Type B pancreatic cell (in vitro differentiated cells): Measurements from ENCODE around the gene DNER. TPM values are rescaled to one million over a fixed set of nuclear protein-coding genes. Genes with fewer than 3 reads are reported as not detected.

ENCODE experiments used
- DNase-seq: peaks from one replicate; pipeline ENCODE4 v3.0.0; 2021; ENCODE audit warnings: mixed read lengths; ENCODE audit not compliant: unreplicated experiment; ENCODE audit errors: extremely low spot score
- H3K27ac Mint-ChIP-seq: 2 replicates; pipeline ENCODE4 v1.8.0; 2021; ENCODE audit warnings: mild to moderate bottlenecking, mixed read lengths
- H3K27me3 Mint-ChIP-seq: 2 replicates; pipeline ENCODE4 v1.8.0; 2021; ENCODE audit warnings: mixed read lengths
- H3K36me3 Mint-ChIP-seq: 2 replicates; pipeline ENCODE4 v1.8.0; 2021; ENCODE audit warnings: mixed read lengths
- H3K4me1 Mint-ChIP-seq: one replicate; pipeline ENCODE4 v1.8.0; 2021; ENCODE audit warnings: mixed read lengths; ENCODE audit not compliant: unreplicated experiment
- H3K4me3 Mint-ChIP-seq: 2 replicates; pipeline ENCODE4 v1.8.0; 2021; ENCODE audit warnings: mild to moderate bottlenecking, mixed read lengths
- H3K9me3 Mint-ChIP-seq: 2 replicates; pipeline ENCODE4 v1.8.0; 2021; ENCODE audit warnings: mixed read lengths
- total RNA-seq: library from RNA; stranded (reverse); gene quantifications from 2 replicates; pipeline ENCODE4 v1.2.1, GENCODE V29; 2021; ENCODE audit warnings: low replicate concordance
- TF ChIP-seq, protein P1 (sequence below): fragments of 200-600 bp; sonication (generic); conservative IDR thresholded peaks from 2 replicates; pipeline ENCODE4 v1.5.0; 2021; ENCODE audit warnings: antibody characterized with exemption, mild to moderate bottlenecking

DNER gene
- total RNA-seq, 1 donor from 2014 or later, result 15.9 TPM

GRCh38 chr2:229434187-229434586 lies 280.2 kb downstream of the DNER start:
- Mint-ChIP-seq H3K4me1 (no peaks in the 10 kb centered on the region), H3K36me3 (no peaks in the 10 kb centered on the region), H3K27ac (no peak overlapping the region), H3K9me3 (no peaks in the 10 kb centered on the region), H3K27me3 (peaks cover 4% of the 10 kb centered on the region), H3K4me3 (no peak overlapping the region)
- TF ChIP-seq, protein P1, sequence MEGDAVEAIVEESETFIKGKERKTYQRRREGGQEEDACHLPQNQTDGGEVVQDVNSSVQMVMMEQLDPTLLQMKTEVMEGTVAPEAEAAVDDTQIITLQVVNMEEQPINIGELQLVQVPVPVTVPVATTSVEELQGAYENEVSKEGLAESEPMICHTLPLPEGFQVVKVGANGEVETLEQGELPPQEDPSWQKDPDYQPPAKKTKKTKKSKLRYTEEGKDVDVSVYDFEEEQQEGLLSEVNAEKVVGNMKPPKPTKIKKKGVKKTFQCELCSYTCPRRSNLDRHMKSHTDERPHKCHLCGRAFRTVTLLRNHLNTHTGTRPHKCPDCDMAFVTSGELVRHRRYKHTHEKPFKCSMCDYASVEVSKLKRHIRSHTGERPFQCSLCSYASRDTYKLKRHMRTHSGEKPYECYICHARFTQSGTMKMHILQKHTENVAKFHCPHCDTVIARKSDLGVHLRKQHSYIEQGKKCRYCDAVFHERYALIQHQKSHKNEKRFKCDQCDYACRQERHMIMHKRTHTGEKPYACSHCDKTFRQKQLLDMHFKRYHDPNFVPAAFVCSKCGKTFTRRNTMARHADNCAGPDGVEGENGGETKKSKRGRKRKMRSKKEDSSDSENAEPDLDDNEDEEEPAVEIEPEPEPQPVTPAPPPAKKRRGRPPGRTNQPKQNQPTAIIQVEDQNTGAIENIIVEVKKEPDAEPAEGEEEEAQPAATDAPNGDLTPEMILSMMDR, result no peak
- DNase-seq, result no peak

DNA sequence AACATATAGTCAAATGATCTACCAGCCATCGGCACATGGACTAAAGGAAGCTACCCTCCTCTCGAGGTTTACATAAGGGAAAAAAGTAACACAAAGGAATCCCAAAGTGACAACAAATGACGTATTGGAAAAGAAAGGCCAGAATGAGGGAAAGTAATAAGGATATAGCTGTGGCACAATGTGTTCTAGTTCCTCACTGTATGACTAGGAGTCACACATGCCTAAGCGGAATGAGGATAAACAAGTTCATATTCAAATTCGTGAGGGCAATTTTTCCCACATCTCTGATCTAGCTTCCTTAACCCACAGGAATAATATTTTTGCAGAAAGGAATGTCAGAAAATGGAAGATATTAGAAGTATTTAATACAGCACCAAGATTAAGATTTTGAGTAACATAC lies 281.0 kb downstream of the DNER start:
- Mint-ChIP-seq H3K9me3 (no peaks in the 10 kb centered on the region), H3K4me1 (no peaks in the 10 kb centered on the region), H3K36me3 (no peaks in the 10 kb centered on the region), H3K27ac (no peak overlapping the region), H3K4me3 (no peak overlapping the region), H3K27me3 (peaks cover 7% of the 10 kb centered on the region)
- DNase-seq, result no peak
- TF ChIP-seq, protein P1, result no peak

GRCh38 chr2:229431327-229431954 lies 282.9 kb downstream of the DNER start:
- Mint-ChIP-seq H3K4me3 (no peak overlapping the region), H3K36me3 (no peaks in the 10 kb centered on the region), H3K27me3 (peaks cover 3% of the 10 kb centered on the region), H3K4me1 (no peaks in the 10 kb centered on the region), H3K27ac (no peak overlapping the region), H3K9me3 (no peaks in the 10 kb centered on the region)
- TF ChIP-seq, protein P1, result peak; percentile 76
- DNase-seq, result no peak

DNA sequence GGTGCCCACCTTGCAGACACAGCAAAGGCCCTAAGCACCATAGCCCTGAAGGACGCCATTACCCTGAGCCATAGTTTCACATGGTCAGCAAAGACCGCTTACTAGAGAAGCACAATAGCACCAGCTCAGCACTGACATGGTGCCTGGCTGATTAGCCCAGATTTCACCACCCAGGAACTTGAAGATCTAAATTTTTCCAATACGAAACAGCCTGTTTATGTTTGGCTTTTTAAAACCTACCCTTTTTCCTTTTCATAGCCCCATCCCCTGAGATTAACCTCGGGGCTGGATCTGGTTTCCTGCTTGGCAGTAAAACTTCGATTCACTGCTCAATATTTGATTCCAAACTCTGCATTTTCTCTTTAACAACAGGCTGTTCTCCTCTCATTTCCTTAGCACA lies 284.8 kb downstream of the DNER start:
- Mint-ChIP-seq H3K27ac (no peak overlapping the region), H3K27me3 (peaks cover 3% of the 10 kb centered on the region), H3K4me1 (no peaks in the 10 kb centered on the region), H3K4me3 (no peak overlapping the region), H3K9me3 (no peaks in the 10 kb centered on the region), H3K36me3 (no peaks in the 10 kb centered on the region)
- TF ChIP-seq, protein P1, result no peak
- DNase-seq, result no peak

DNA sequence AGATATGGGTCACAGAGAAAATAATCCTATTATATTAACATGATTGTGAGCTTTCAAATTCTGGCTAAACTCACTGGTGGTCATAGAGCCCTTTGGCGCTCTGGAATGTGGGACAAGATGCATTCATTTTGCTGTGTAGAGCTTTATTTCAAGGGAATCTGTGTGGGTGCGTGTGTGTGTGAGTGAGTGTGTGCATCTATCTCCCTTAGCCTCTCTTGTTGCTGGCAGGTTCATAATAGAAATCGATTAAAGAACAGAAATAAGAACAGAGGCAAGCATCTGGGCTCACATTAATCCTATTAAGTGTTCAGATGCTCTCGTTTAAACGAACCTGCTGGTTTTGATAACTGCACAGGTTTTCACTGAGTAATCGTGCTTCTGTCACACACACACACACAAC lies 287.9 kb downstream of the DNER start:
- TF ChIP-seq, protein P1, result no peak
- Mint-ChIP-seq H3K27me3 (peaks cover 3% of the 10 kb centered on the region), H3K4me1 (no peaks in the 10 kb centered on the region), H3K9me3 (no peaks in the 10 kb centered on the region), H3K36me3 (no peaks in the 10 kb centered on the region), H3K27ac (no peak overlapping the region), H3K4me3 (no peak overlapping the region)
- no peak for DNase-seq

DNA sequence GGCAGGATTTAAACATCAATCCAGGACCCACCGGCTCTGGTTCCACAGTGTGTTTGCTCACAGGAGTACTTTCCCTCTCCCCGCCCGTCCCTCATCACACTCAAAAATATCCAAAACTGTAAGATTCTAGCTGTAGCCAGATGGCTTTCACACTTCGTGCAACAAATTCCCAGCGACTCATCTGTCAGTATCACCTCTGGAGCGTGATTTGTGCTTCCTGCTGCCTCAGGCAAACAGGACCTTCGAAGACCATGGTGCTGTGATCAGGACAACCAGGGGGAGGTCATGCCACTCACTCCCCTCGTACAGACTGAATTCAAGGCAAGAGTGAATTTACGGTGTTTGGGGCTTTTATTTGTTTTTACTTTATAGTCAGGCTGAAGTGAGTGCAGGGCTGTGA lies 288.8 kb downstream of the DNER start:
- Mint-ChIP-seq H3K27ac (no peak overlapping the region), H3K4me3 (no peak overlapping the region), H3K27me3 (peaks cover 3% of the 10 kb centered on the region)

More for the DNA sequence above, 288.8 kb downstream of the DNER start:
- no peaks in the 10 kb centered on the region for H3K9me3 Mint-ChIP-seq
- TF ChIP-seq, protein P1, result no peak
- H3K4me1 Mint-ChIP-seq, result no peaks in the 10 kb centered on the region
- H3K36me3 Mint-ChIP-seq, result no peaks in the 10 kb centered on the region
- no peak for DNase-seq
